ENCODE measurements around the gene RALGPS1. TPM values are rescaled to one million over a fixed set of nuclear protein-coding genes. Genes with fewer than 3 reads are reported as not detected.

Gene RALGPS1
- total and polyA plus RNA-seq, 2 donors (not counting 1 experiment from before 2014, with no cell fraction given): 2.0 to 5.9 TPM

- H3K9ac ChIP-seq (ENCODE audit: insufficient read depth, low read length): no peak overlapping the region
- H3K4me1 ChIP-seq (ENCODE audit: control insufficient read depth, extremely low read depth, insufficient read depth, low read length): peaks cover 9% of the 10 kb centered on the region
- no peak overlapping the region for H3K27ac ChIP-seq (ENCODE audit: insufficient read depth, low read length)
- H4K20me1 ChIP-seq (ENCODE audit: control insufficient read depth, extremely low read depth, insufficient read depth, low read length): no peaks in the 10 kb centered on the region
- peaks cover 2% of the 10 kb centered on the region for H3K27me3 ChIP-seq (ENCODE audit: control insufficient read depth, insufficient read depth, low read length)
- DNase-seq (ENCODE audit: low read depth in 2 of 2): peak in 1 of 2 donors; percentile 66
- H3K9me3 ChIP-seq (ENCODE audit: control insufficient read depth, insufficient read depth, low read depth, low read length): no peaks in the 10 kb centered on the region
- H3K4me2 ChIP-seq (ENCODE audit: extremely low read depth, insufficient read depth, low read length): no peak overlapping the region
- H3K4me3 ChIP-seq (replicated peaks in 1 of 4; ENCODE audit: control extremely low read depth in 1 of 4, insufficient read depth in 1 of 4, low read depth in 3 of 4, low read length in 4 of 4): no peak overlapping the region
- no peak for TF ChIP-seq EZH2 (IDR thresholded peaks at IDR 0.05; ENCODE audit: low read length, missing control alignments)
- no peak for TF ChIP-seq CTCF (conservative IDR thresholded peaks at IDR 0.05 in 1 of 2, IDR thresholded peaks at IDR 0.05 in 1 of 2; ENCODE audit: low read depth in 1 of 2, low read length in 2 of 2)
- H3K79me2 ChIP-seq (ENCODE audit: control insufficient read depth, insufficient read depth, low read length): no peaks in the 10 kb centered on the region
- H3K36me3 ChIP-seq (ENCODE audit: control insufficient read depth, insufficient read depth, low read length): no peaks in the 10 kb centered on the region
- no peak overlapping the region for H2AFZ ChIP-seq (ENCODE audit: low read length)
Measured at GRCh38 chr9:127018935-127019334, 104.4 kb downstream of the RALGPS1 start.

- H3K4me3 ChIP-seq (replicated peaks in 1 of 4; ENCODE audit: control extremely low read depth in 1 of 4, insufficient read depth in 1 of 4, low read depth in 3 of 4, low read length in 4 of 4): no peak overlapping the region
- peaks cover 2% of the 10 kb centered on the region for H3K27me3 ChIP-seq (ENCODE audit: control insufficient read depth, insufficient read depth, low read length)
- H3K4me1 ChIP-seq (ENCODE audit: control insufficient read depth, extremely low read depth, insufficient read depth, low read length): peaks cover 9% of the 10 kb centered on the region
- DNase-seq (ENCODE audit: low read depth in 2 of 2): peak in 1 of 2 donors; percentile 14
- no peak overlapping the region for H3K27ac ChIP-seq (ENCODE audit: insufficient read depth, low read length)
- no peaks in the 10 kb centered on the region for H4K20me1 ChIP-seq (ENCODE audit: control insufficient read depth, extremely low read depth, insufficient read depth, low read length)
- no peak overlapping the region for H3K4me2 ChIP-seq (ENCODE audit: extremely low read depth, insufficient read depth, low read length)
- no peak overlapping the region for H3K9ac ChIP-seq (ENCODE audit: insufficient read depth, low read length)
- H2AFZ ChIP-seq (ENCODE audit: low read length): no peak overlapping the region
- no peaks in the 10 kb centered on the region for H3K36me3 ChIP-seq (ENCODE audit: control insufficient read depth, insufficient read depth, low read length)
- H3K9me3 ChIP-seq (ENCODE audit: control insufficient read depth, insufficient read depth, low read depth, low read length): no peaks in the 10 kb centered on the region
- TF ChIP-seq CTCF (conservative IDR thresholded peaks at IDR 0.05 in 1 of 2, IDR thresholded peaks at IDR 0.05 in 1 of 2; ENCODE audit: low read depth in 1 of 2, low read length in 2 of 2) (no peak), EZH2 (IDR thresholded peaks at IDR 0.05; ENCODE audit: low read length, missing control alignments) (no peak)
- no peaks in the 10 kb centered on the region for H3K79me2 ChIP-seq (ENCODE audit: control insufficient read depth, insufficient read depth, low read length)
Measured at GRCh38 chr9:127020036-127020801, 105.6 kb downstream of the RALGPS1 start.

- no peak for DNase-seq (ENCODE audit: low read depth in 2 of 2)
- Histone ChIP-seq H4K20me1 (ENCODE audit: control insufficient read depth, extremely low read depth, insufficient read depth, low read length) (no peaks in the 10 kb centered on the region), H3K79me2 (ENCODE audit: control insufficient read depth, insufficient read depth, low read length) (no peaks in the 10 kb centered on the region), H3K4me2 (ENCODE audit: extremely low read depth, insufficient read depth, low read length) (no peak overlapping the region), H3K9me3 (ENCODE audit: control insufficient read depth, insufficient read depth, low read depth, low read length) (no peaks in the 10 kb centered on the region), H2AFZ (ENCODE audit: low read length) (no peak overlapping the region), H3K9ac (ENCODE audit: insufficient read depth, low read length) (no peak overlapping the region), H3K4me3 (replicated peaks in 1 of 4; ENCODE audit: control extremely low read depth in 1 of 4, insufficient read depth in 1 of 4, low read depth in 3 of 4, low read length in 4 of 4) (no peak overlapping the region), H3K36me3 (ENCODE audit: control insufficient read depth, insufficient read depth, low read length) (no peaks in the 10 kb centered on the region), H3K27me3 (ENCODE audit: control insufficient read depth, insufficient read depth, low read length) (peaks cover 2% of the 10 kb centered on the region), H3K27ac (ENCODE audit: insufficient read depth, low read length) (no peak overlapping the region), H3K4me1 (ENCODE audit: control insufficient read depth, extremely low read depth, insufficient read depth, low read length) (peaks cover 9% of the 10 kb centered on the region)
- TF ChIP-seq CTCF (conservative IDR thresholded peaks at IDR 0.05 in 1 of 2, IDR thresholded peaks at IDR 0.05 in 1 of 2; ENCODE audit: low read depth in 1 of 2, low read length in 2 of 2): no peak
- TF ChIP-seq EZH2 (IDR thresholded peaks at IDR 0.05; ENCODE audit: low read length, missing control alignments): no peak
Measured at GRCh38 chr9:127020802-127021078, 106.2 kb downstream of the RALGPS1 start.

All from fibroblast of lung (primary cell).